ENCODE results near the gene EYA2. TPM values are rescaled to one million over a fixed set of nuclear protein-coding genes. Genes with fewer than 3 reads are reported as not detected.

EYA2 gene
- total and polyA plus RNA-seq, 4 donors = 1.2 to 10.9 (median 6.7) TPM

DNA sequence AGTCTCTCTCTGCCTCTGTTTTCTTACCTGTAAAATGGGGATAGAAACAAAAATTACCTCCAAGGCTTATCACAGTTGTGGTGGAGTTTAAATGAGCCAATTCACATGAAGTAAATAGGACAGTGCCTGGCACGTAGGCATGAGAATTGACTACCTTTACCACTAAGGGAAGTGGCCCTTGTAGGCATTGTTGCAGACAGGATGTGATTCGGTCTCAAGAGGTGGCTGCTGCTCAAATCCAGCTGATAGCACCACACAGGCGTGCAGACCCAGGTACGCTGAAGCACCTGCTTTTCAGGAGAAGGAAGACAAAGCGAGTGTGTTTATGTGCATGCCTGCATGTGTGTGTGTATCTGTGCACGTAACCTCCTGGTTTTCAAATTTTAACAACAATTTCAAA, 108.6 kb downstream of the EYA2 start:
- intact Hi-C loops (cut with DNase I) = no loop called here
- WGBS, 2 donors = 85 to 88% methylated on average over 6 of the region's 6 CpGs
- ATAC-seq (ENCODE audit: low FRiP score) = no peak
- Histone ChIP-seq H3K27me3 (ENCODE audit: control insufficient read depth in 1 of 2, insufficient read depth in 2 of 2, low read length in 1 of 2) (no peaks in the 10 kb centered on the region), H3K4me1 (ENCODE audit: control insufficient read depth in 1 of 2, insufficient read depth in 2 of 2, low read length in 2 of 2) (no peaks in the 10 kb centered on the region), H3K4me3 (ENCODE audit: low read length in 2 of 2) (no peak overlapping the region), H3K9me3 (ENCODE audit: control insufficient read depth, low read length) (no peaks in the 10 kb centered on the region), H3K27ac (ENCODE audit: low read depth in 1 of 2, low read length in 2 of 2) (no peak overlapping the region), H3K36me3 (ENCODE audit: control insufficient read depth in 1 of 2, insufficient read depth in 2 of 2, low read length in 1 of 2) (no peaks in the 10 kb centered on the region)
- no peak for DNase-seq

- Histone ChIP-seq H3K27me3 (ENCODE audit: control insufficient read depth in 1 of 2, insufficient read depth in 2 of 2, low read length in 1 of 2) (no peaks in the 10 kb centered on the region), H3K27ac (ENCODE audit: low read depth in 1 of 2, low read length in 2 of 2) (no peak overlapping the region), H3K9me3 (ENCODE audit: control insufficient read depth, low read length) (no peaks in the 10 kb centered on the region), H3K4me3 (ENCODE audit: low read length in 2 of 2) (no peak overlapping the region), H3K36me3 (ENCODE audit: control insufficient read depth in 1 of 2, insufficient read depth in 2 of 2, low read length in 1 of 2) (no peaks in the 10 kb centered on the region), H3K4me1 (ENCODE audit: control insufficient read depth in 1 of 2, insufficient read depth in 2 of 2, low read length in 2 of 2) (no peaks in the 10 kb centered on the region)
- 79 to 82% methylated on average over 4 of the region's 4 CpGs for WGBS, 2 donors
- intact Hi-C loops (cut with DNase I) = no loop called here
- ATAC-seq (ENCODE audit: low FRiP score) (no peak), DNase-seq (no peak)
Measured at GRCh38 chr20:47004179-47004578, 109.5 kb downstream of the EYA2 start.

DNA sequence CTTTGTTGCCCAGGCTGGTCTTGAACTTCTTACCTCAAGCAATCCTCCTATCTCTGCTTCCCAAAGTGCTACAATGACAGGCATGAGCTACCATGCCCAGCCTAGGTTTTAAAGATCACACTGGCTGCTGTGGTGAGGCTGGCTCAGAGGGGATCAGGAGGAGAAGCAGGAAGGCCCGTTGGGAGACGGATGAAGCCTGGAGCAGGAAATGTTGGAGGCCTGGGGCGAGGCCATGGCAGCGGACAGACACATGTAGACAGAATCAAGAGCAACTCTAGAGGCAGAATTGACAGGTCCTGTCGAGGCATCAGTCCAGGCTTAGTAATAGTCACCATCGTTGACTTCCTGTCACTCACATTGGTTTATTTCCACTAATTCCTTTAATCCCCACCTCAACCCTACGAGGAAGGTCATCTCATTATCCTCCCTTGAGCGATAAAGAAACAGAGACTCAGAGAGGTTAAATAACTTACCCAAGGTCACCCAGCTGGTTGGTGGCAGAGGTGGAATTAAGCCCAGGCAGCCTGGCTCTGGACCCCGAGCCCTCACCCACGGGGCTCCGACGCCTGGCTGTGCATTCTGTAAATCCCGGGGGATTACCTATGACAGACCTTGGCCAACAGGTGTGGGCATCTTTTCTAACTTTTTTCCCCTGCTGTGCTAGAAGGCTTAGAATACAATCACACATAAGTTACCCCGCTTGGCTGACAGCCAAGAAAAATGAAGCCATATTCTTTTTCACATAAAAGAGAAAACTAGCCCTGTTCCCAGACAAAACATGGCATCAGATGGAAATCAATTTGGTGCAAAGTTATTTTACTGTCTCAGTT, 113.4 kb downstream of the EYA2 start:
- H3K4me1 ChIP-seq (ENCODE audit: control insufficient read depth in 1 of 2, insufficient read depth in 2 of 2, low read length in 2 of 2) = no peaks in the 10 kb centered on the region
- ATAC-seq (ENCODE audit: low FRiP score) = no peak
- intact Hi-C loops (cut with DNase I) = no loop called here
- no peak overlapping the region for H3K4me3 ChIP-seq (ENCODE audit: low read length in 2 of 2)
- H3K27ac ChIP-seq (ENCODE audit: low read depth in 1 of 2, low read length in 2 of 2) = no peak overlapping the region
- WGBS, 2 donors = 62 to 65% methylated on average over 14 of the region's 14 CpGs
- H3K36me3 ChIP-seq (ENCODE audit: control insufficient read depth in 1 of 2, insufficient read depth in 2 of 2, low read length in 1 of 2) = no peaks in the 10 kb centered on the region
- H3K9me3 ChIP-seq (ENCODE audit: control insufficient read depth, low read length) = no peaks in the 10 kb centered on the region
- no peaks in the 10 kb centered on the region for H3K27me3 ChIP-seq (ENCODE audit: control insufficient read depth in 1 of 2, insufficient read depth in 2 of 2, low read length in 1 of 2)
- DNase-seq = no peak

DNA sequence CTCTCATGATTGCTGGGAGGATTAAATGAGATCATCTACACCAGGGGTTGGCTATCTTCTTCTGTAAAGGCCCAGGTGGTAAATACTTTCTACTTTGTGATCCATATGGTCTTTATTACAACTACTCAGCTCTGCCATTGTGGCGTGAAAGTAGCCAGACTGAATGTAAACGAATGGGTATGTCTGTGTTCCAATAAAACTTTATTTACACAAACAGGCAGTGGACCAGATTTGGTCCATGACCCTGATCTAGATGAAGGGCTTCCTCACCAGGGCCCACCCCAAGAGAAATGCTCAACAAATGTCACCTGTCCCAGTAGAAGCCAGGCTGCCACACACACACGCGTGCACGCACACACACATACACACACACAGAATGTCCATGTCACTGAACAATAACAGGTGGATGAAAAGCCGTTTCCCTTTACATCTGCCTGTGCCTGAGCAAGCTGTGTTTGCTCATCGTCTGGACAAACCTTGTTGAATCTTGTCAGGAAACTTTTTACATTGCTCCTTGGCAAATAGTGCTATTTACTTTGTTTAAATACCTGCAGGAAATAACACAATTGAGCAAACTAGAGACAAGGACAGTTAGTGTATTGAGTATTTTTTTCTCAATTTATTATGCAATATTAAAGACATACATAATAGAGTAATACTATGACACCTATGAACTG, 114.3 kb downstream of the EYA2 start:
- Histone ChIP-seq H3K27me3 (ENCODE audit: control insufficient read depth in 1 of 2, insufficient read depth in 2 of 2, low read length in 1 of 2) (no peaks in the 10 kb centered on the region), H3K9me3 (ENCODE audit: control insufficient read depth, low read length) (no peaks in the 10 kb centered on the region), H3K4me1 (ENCODE audit: control insufficient read depth in 1 of 2, insufficient read depth in 2 of 2, low read length in 2 of 2) (no peaks in the 10 kb centered on the region), H3K36me3 (ENCODE audit: control insufficient read depth in 1 of 2, insufficient read depth in 2 of 2, low read length in 1 of 2) (no peaks in the 10 kb centered on the region), H3K27ac (ENCODE audit: low read depth in 1 of 2, low read length in 2 of 2) (no peak overlapping the region), H3K4me3 (ENCODE audit: low read length in 2 of 2) (no peak overlapping the region)
- intact Hi-C loops (cut with DNase I) = no loop called here
- WGBS, 2 donors = 88 to 90% methylated on average over 7 of the region's 7 CpGs
- DNase-seq = no peak
- ATAC-seq (ENCODE audit: low FRiP score) = no peak

GRCh38 chr20:47009784-47010183, 115.1 kb downstream of the EYA2 start:
- H3K4me3 ChIP-seq (ENCODE audit: low read length in 2 of 2) = no peak overlapping the region
- no peaks in the 10 kb centered on the region for H3K36me3 ChIP-seq (ENCODE audit: control insufficient read depth in 1 of 2, insufficient read depth in 2 of 2, low read length in 1 of 2)
- H3K9me3 ChIP-seq (ENCODE audit: control insufficient read depth, low read length) = no peaks in the 10 kb centered on the region
- ATAC-seq (ENCODE audit: low FRiP score) (no peak), DNase-seq (no peak)
- intact Hi-C loops (cut with DNase I) = no loop called here
- H3K27ac ChIP-seq (ENCODE audit: low read depth in 1 of 2, low read length in 2 of 2) = no peak overlapping the region
- no peaks in the 10 kb centered on the region for H3K27me3 ChIP-seq (ENCODE audit: control insufficient read depth in 1 of 2, insufficient read depth in 2 of 2, low read length in 1 of 2)
- no peaks in the 10 kb centered on the region for H3K4me1 ChIP-seq (ENCODE audit: control insufficient read depth in 1 of 2, insufficient read depth in 2 of 2, low read length in 2 of 2)

DNA sequence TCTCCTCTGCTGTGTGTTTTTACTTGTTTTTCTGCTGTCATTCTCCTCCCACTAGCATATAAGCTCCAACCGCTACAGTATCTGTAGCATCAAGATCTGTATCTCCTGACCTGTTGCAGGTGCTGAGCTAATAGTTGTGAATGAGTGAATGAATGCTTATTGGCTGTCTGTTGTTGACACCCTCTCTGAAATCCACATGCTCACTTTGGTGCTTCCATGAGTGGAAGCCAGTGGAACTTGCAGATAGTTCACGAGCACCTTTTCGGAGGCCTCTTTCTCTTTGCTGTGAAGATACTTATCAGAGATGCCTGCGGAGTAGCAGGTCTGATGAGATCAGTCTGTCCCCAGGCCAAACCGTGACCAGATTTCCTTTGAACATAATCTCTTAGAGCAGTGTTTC, 117.3 kb downstream of the EYA2 start:
- H3K4me3 ChIP-seq (ENCODE audit: low read length in 2 of 2) = no peak overlapping the region
- no peaks in the 10 kb centered on the region for H3K36me3 ChIP-seq (ENCODE audit: control insufficient read depth in 1 of 2, insufficient read depth in 2 of 2, low read length in 1 of 2)
- H3K27me3 ChIP-seq (ENCODE audit: control insufficient read depth in 1 of 2, insufficient read depth in 2 of 2, low read length in 1 of 2) = no peaks in the 10 kb centered on the region
- DNase-seq = no peak
- WGBS, 2 donors = 80% methylated on average over 5 of the region's 5 CpGs
- no peaks in the 10 kb centered on the region for H3K4me1 ChIP-seq (ENCODE audit: control insufficient read depth in 1 of 2, insufficient read depth in 2 of 2, low read length in 2 of 2)
- intact Hi-C loops (cut with DNase I) = no loop called here
- H3K9me3 ChIP-seq (ENCODE audit: control insufficient read depth, low read length) = no peaks in the 10 kb centered on the region
- ATAC-seq (ENCODE audit: low FRiP score) = no peak
- no peak overlapping the region for H3K27ac ChIP-seq (ENCODE audit: low read depth in 1 of 2, low read length in 2 of 2)

GRCh38 chr20:47013606-47014005, 119.0 kb downstream of the EYA2 start:
- Histone ChIP-seq H3K27ac (ENCODE audit: low read depth in 1 of 2, low read length in 2 of 2) (no peak overlapping the region), H3K4me1 (ENCODE audit: control insufficient read depth in 1 of 2, insufficient read depth in 2 of 2, low read length in 2 of 2) (no peaks in the 10 kb centered on the region), H3K9me3 (ENCODE audit: control insufficient read depth, low read length) (no peaks in the 10 kb centered on the region), H3K4me3 (ENCODE audit: low read length in 2 of 2) (no peak overlapping the region), H3K27me3 (ENCODE audit: control insufficient read depth in 1 of 2, insufficient read depth in 2 of 2, low read length in 1 of 2) (no peaks in the 10 kb centered on the region), H3K36me3 (ENCODE audit: control insufficient read depth in 1 of 2, insufficient read depth in 2 of 2, low read length in 1 of 2) (no peaks in the 10 kb centered on the region)
- ATAC-seq (ENCODE audit: low FRiP score) = no peak
- intact Hi-C loops (cut with DNase I) = no loop called here
- WGBS, 2 donors = 85 to 88% methylated on average over 8 of the region's 8 CpGs
- no peak for DNase-seq

DNA sequence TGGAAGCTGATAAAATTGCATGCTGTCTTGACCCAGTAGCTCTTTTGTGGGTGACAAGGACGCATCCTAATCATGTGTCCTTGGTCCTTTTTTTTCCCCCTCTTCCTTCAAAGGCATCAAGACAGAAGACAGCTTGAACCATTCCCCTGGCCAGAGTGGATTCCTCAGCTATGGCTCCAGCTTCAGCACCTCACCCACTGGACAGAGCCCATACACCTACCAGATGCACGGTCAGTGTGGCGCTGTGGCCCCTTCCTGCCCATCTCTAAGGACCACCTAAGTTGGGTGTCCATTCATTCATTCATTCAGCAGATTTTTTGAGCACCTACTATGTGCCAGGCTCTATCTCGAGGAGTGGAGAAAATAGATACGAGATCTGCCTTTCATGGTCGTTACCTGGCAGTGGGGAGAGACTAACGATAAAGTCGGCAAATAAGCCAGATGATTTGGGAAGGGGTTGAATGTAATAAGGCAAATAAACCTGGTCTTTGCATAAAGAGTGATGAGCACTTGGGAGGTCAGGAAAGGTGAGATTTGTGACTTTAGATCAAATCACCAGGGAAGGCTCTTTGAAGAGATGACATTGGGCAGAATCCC, 121.5 kb downstream of the EYA2 start:
- Histone ChIP-seq H3K27me3 (ENCODE audit: control insufficient read depth in 1 of 2, insufficient read depth in 2 of 2, low read length in 1 of 2) (no peaks in the 10 kb centered on the region), H3K27ac (ENCODE audit: low read depth in 1 of 2, low read length in 2 of 2) (no peak overlapping the region), H3K9me3 (ENCODE audit: control insufficient read depth, low read length) (no peaks in the 10 kb centered on the region), H3K36me3 (ENCODE audit: control insufficient read depth in 1 of 2, insufficient read depth in 2 of 2, low read length in 1 of 2) (no peaks in the 10 kb centered on the region), H3K4me1 (ENCODE audit: control insufficient read depth in 1 of 2, insufficient read depth in 2 of 2, low read length in 2 of 2) (no peaks in the 10 kb centered on the region), H3K4me3 (ENCODE audit: low read length in 2 of 2) (no peak overlapping the region)
- WGBS, 2 donors = 76 to 77% methylated on average over 8 of the region's 8 CpGs
- intact Hi-C loops (cut with DNase I) = no loop called here
- DNase-seq (no peak), ATAC-seq (ENCODE audit: low FRiP score) (no peak)

DNA sequence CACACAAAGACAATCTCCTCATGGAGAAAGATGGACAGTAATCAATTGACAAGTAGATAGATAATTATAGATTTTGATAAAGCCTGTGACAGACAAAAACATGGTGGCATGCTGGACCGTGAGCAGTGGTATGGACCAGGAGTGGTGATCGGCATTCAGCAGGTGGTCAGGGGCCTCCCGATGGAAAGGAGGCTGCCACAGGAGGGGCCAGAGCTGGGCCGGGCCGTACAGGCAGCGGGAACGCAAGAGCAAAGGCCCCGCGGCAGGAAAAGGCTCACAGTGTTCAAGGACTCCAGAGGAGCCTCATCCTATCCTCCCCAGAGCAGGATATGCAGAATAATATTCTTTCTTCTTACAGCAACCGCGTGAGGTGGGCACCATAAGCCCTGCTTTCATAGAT, 123.7 kb downstream of the EYA2 start:
- ATAC-seq (ENCODE audit: low FRiP score) = no peak

More for the DNA sequence above, 123.7 kb downstream of the EYA2 start:
- H3K27ac ChIP-seq (ENCODE audit: low read depth in 1 of 2, low read length in 2 of 2) = no peak overlapping the region
- H3K36me3 ChIP-seq (ENCODE audit: control insufficient read depth in 1 of 2, insufficient read depth in 2 of 2, low read length in 1 of 2) = no peaks in the 10 kb centered on the region
- H3K4me1 ChIP-seq (ENCODE audit: control insufficient read depth in 1 of 2, insufficient read depth in 2 of 2, low read length in 2 of 2) = no peaks in the 10 kb centered on the region
- H3K4me3 ChIP-seq (ENCODE audit: low read length in 2 of 2) = no peak overlapping the region
- DNase-seq = no peak
- intact Hi-C loops (cut with DNase I) = no loop called here
- H3K9me3 ChIP-seq (ENCODE audit: control insufficient read depth, low read length) = no peaks in the 10 kb centered on the region
- H3K27me3 ChIP-seq (ENCODE audit: control insufficient read depth in 1 of 2, insufficient read depth in 2 of 2, low read length in 1 of 2) = no peaks in the 10 kb centered on the region
- 78 to 82% methylated on average over 11 of the region's 11 CpGs for WGBS, 2 donors

Measured in aorta (tissue), 5 donors.